ENCODE measurements around the gene TSHZ2.

GRCh38 chr20:53157443-53158408, 185.6 kb downstream of the TSHZ2 start:
- TF ChIP-seq MAZ (IDR thresholded peaks at IDR 0.05; ENCODE audit: borderline replicate concordance, low read depth, low read length) (no peak), CEBPB (IDR thresholded peaks at IDR 0.05; ENCODE audit: low read depth, low read length) (no peak), MAFK (IDR thresholded peaks at IDR 0.05; ENCODE audit: low read depth, low read length) (no peak), MXI1 (IDR thresholded peaks at IDR 0.05; ENCODE audit: borderline replicate concordance, low read depth, low read length) (no peak), RAD21 (IDR thresholded peaks at IDR 0.05; ENCODE audit: low read length) (peak; percentile 48)
- TF ChIP-seq, protein P1, sequence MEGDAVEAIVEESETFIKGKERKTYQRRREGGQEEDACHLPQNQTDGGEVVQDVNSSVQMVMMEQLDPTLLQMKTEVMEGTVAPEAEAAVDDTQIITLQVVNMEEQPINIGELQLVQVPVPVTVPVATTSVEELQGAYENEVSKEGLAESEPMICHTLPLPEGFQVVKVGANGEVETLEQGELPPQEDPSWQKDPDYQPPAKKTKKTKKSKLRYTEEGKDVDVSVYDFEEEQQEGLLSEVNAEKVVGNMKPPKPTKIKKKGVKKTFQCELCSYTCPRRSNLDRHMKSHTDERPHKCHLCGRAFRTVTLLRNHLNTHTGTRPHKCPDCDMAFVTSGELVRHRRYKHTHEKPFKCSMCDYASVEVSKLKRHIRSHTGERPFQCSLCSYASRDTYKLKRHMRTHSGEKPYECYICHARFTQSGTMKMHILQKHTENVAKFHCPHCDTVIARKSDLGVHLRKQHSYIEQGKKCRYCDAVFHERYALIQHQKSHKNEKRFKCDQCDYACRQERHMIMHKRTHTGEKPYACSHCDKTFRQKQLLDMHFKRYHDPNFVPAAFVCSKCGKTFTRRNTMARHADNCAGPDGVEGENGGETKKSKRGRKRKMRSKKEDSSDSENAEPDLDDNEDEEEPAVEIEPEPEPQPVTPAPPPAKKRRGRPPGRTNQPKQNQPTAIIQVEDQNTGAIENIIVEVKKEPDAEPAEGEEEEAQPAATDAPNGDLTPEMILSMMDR (conservative IDR thresholded peaks at IDR 0.05; ENCODE audit: low read depth, low read length): peak; percentile 53

Data from IMR-90 (cell line).